Sigmoid colon (tissue), 7 donors: ENCODE results near the gene KCNJ6. TPM values are rescaled to one million over a fixed set of nuclear protein-coding genes. Genes with fewer than 3 reads are reported as not detected.

Experiments used
- DNase-seq: peaks from one replicate; pipeline ENCODE4 v3.0.0-alpha.2; 2019
- H3K27ac ChIP-seq, 4 donors: fragments of 200-600 bp; sonication (generic); one replicate each; pipeline ENCODE4 v1.5.1; 2016 to 2019; ENCODE audit warnings: mild to moderate bottlenecking in 1 of 4
- H3K27me3 ChIP-seq, 3 donors: fragments of 200-600 bp; sonication (generic); one replicate each; pipeline ENCODE4 v1.5.1; 2019; ENCODE audit warnings: mild to moderate bottlenecking in 1 of 3
- H3K36me3 ChIP-seq, 4 donors: fragments of 200-600 bp; sonication (generic); one replicate each; pipeline ENCODE4 v1.5.1; 2016 to 2019
- H3K4me1 ChIP-seq, 4 donors: fragments of 200-600 bp; sonication (generic); one replicate each; pipeline ENCODE4 v1.5.1; 2017 to 2019
- H3K4me3 ChIP-seq, 4 donors: fragments of 200-600 bp; sonication (generic); one replicate each; pipeline ENCODE4 v1.5.1; 2017 to 2019; ENCODE audit warnings: mild to moderate bottlenecking in 2 of 4, moderate library complexity in 1 of 4
- H3K9me3 ChIP-seq, 4 donors: fragments of 200-600 bp in 3 of 4; sonication (generic) in 3 of 4; one replicate each; pipeline versions ENCODE4 v1.5.1 to v1.6.1; 2013 to 2019
- CTCF ChIP-seq, 4 experiments: fragments of 450-650 bp in 3 of 4; fragments of 200-600 bp in 1 of 4; IDR thresholded peaks; one replicate each; pipeline ENCODE4 v1.5.1; 2016 to 2019; ENCODE audit warnings: antibody characterized with exemption in 4 of 4, mild to moderate bottlenecking in 3 of 4, moderate library complexity in 2 of 4
- EP300 ChIP-seq, 4 donors: sonication (generic); formaldehyde crosslinking; IDR thresholded peaks; one replicate each; pipeline ENCODE4 v1.6.1; 2017; ENCODE audit warnings: antibody characterized with exemption in 4 of 4
- POLR2A ChIP-seq, 2 donors: fragments of 450-650 bp; IDR thresholded peaks; one replicate each; pipeline ENCODE4 v1.6.1; 2016; ENCODE audit warnings: antibody characterized with exemption in 2 of 2, mild to moderate bottlenecking in 2 of 2, moderate library complexity in 2 of 2
- POLR2AphosphoS5 ChIP-seq, 4 donors: sonication (generic); formaldehyde crosslinking; IDR thresholded peaks; one replicate each; pipeline ENCODE4 v1.6.1; 2017; ENCODE audit warnings: antibody characterized with exemption in 4 of 4
- WGBS, 2 donors: extraction: QIAGEN DNeasy Blood & Tissue Kit; methylation state at CpG; one replicate each; pipeline ENCODE4 v1.1.7; 2013; 5-methylcytosine and 5-hydroxymethylcytosine counted together
- intact Hi-C: fragments of 100-400 bp; cut with DNase I; formaldehyde crosslinking; loops from one replicate; pipeline ENCODE4 v1.15.1; 2023
- polyA plus RNA-seq, 3 donors: library from polyadenylated mRNA; stranded (reverse); fragments of 200-250 nt; gene quantifications; one replicate each; pipeline ENCODE4 v1.2.3, GENCODE V29; 2013
- total RNA-seq, 4 donors: library from RNA; depleted of rRNA; stranded (reverse); fragments of >200 nt; gene quantifications; one replicate each; pipeline ENCODE4 v1.1.0, GENCODE V29; 2016
- donor health status: healthy with polysubstance abuse.
- donor health status: Bipolar disorder and iron deficiency.
- donor health status: healthy.

KCNJ6 gene
- total and polyA plus RNA-seq, 7 donors, result under 0.01 to 0.04 (median under 0.01) TPM; not detected in 2

- no peak overlapping the region for H3K4me3 ChIP-seq
- no peak for TF ChIP-seq POLR2A (IDR thresholded peaks at IDR 0.05)
- no peak for TF ChIP-seq POLR2AphosphoS5 (IDR thresholded peaks at IDR 0.05)
- no peak for TF ChIP-seq CTCF (IDR thresholded peaks at IDR 0.05)
- TF ChIP-seq EP300 (IDR thresholded peaks at IDR 0.05), result no peak
- H3K27ac ChIP-seq, result no peak overlapping the region
- DNase-seq, result no peak
- H3K36me3 ChIP-seq, result no peaks in the 10 kb centered on the region
- H3K9me3 ChIP-seq, result no peaks in the 10 kb centered on the region
- intact Hi-C loops, result no loop called here
- peaks cover 0 to 10% (median 0%) of the 10 kb centered on the region in 4 donors for H3K4me1 ChIP-seq
- 65 to 77% methylated on average over 10 of the region's 10 CpGs for WGBS, 2 donors
- no peaks in the 10 kb centered on the region for H3K27me3 ChIP-seq
Measured at GRCh38 chr21:37751268-37751975, 164.8 kb downstream of the KCNJ6 start.

GRCh38 chr21:37749132-37749531, 167.1 kb downstream of the KCNJ6 start:
- Histone ChIP-seq H3K27me3 (no peaks in the 10 kb centered on the region), H3K27ac (no peak overlapping the region), H3K36me3 (no peaks in the 10 kb centered on the region), H3K9me3 (no peaks in the 10 kb centered on the region), H3K4me1 (peaks cover 0 to 10% (median 0%) of the 10 kb centered on the region in 4 donors), H3K4me3 (no peak overlapping the region)
- 76 to 79% methylated on average over 9 of the region's 9 CpGs for WGBS, 2 donors
- intact Hi-C loops, result no loop called here
- DNase-seq, result no peak
- TF ChIP-seq CTCF (IDR thresholded peaks at IDR 0.05) (no peak), EP300 (IDR thresholded peaks at IDR 0.05) (no peak), POLR2A (IDR thresholded peaks at IDR 0.05) (no peak), POLR2AphosphoS5 (IDR thresholded peaks at IDR 0.05) (no peak)

GRCh38 chr21:37748351-37748750, 167.9 kb downstream of the KCNJ6 start:
- 68 to 87% methylated on average over 3 of the region's 3 CpGs for WGBS, 2 donors
- no peaks in the 10 kb centered on the region for H3K9me3 ChIP-seq
- TF ChIP-seq CTCF (IDR thresholded peaks at IDR 0.05), result no peak
- no peak for TF ChIP-seq POLR2AphosphoS5 (IDR thresholded peaks at IDR 0.05)
- TF ChIP-seq EP300 (IDR thresholded peaks at IDR 0.05), result no peak
- no peak for TF ChIP-seq POLR2A (IDR thresholded peaks at IDR 0.05)
- H3K27ac ChIP-seq, result no peak overlapping the region
- no peak overlapping the region for H3K4me3 ChIP-seq
- no peaks in the 10 kb centered on the region for H3K27me3 ChIP-seq
- peaks cover 0 to 10% (median 0%) of the 10 kb centered on the region in 4 donors for H3K4me1 ChIP-seq
- intact Hi-C loops, result no loop called here
- no peak for DNase-seq
- no peaks in the 10 kb centered on the region for H3K36me3 ChIP-seq

- Histone ChIP-seq H3K36me3 (no peaks in the 10 kb centered on the region), H3K27me3 (no peaks in the 10 kb centered on the region), H3K4me1 (peaks cover 0 to 6% (median 0%) of the 10 kb centered on the region in 4 donors), H3K27ac (no peak overlapping the region), H3K9me3 (no peaks in the 10 kb centered on the region), H3K4me3 (no peak overlapping the region)
- intact Hi-C loops, result no loop called here
- DNase-seq, result no peak
- TF ChIP-seq POLR2A (IDR thresholded peaks at IDR 0.05) (no peak), EP300 (IDR thresholded peaks at IDR 0.05) (no peak), CTCF (IDR thresholded peaks at IDR 0.05) (no peak), POLR2AphosphoS5 (IDR thresholded peaks at IDR 0.05) (no peak)
- 79 to 83% methylated on average over 2 of the region's 2 CpGs for WGBS, 2 donors
Measured at GRCh38 chr21:37746849-37747248, 169.4 kb downstream of the KCNJ6 start.

- Histone ChIP-seq H3K4me3 (no peak overlapping the region), H3K9me3 (no peaks in the 10 kb centered on the region), H3K36me3 (no peaks in the 10 kb centered on the region), H3K4me1 (no peaks in the 10 kb centered on the region), H3K27ac (no peak overlapping the region), H3K27me3 (no peaks in the 10 kb centered on the region)
- TF ChIP-seq POLR2A (IDR thresholded peaks at IDR 0.05), result no peak
- no peak for DNase-seq
- WGBS, 2 donors, result 78 to 82% methylated on average over 2 of the region's 2 CpGs
- intact Hi-C loops, result no loop called here
Measured at GRCh38 chr21:37744551-37744950, 171.7 kb downstream of the KCNJ6 start.
